Measurements from ENCODE around the gene MRAP.

DNA sequence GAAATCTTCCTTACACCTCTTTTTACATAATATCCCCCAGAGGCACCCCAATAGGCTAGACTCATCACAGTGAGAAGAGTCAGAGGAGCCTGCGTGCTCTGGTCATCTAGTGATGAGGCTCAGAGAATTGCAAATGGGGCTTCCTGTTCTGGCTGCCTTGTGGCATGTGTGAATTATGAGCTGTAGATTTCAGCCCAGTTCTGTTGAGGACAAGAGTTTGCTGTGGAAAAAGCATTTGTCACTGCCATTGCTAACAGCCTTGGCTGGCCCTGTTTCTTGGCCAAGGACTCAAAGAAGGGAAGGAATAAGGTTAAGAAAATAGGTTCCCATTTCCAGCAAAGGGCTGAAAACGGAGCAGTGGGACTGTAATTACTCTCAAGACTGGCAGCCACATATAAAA lies 30.7 kb downstream of the MRAP start:
- TF ChIP-seq, protein P1, sequence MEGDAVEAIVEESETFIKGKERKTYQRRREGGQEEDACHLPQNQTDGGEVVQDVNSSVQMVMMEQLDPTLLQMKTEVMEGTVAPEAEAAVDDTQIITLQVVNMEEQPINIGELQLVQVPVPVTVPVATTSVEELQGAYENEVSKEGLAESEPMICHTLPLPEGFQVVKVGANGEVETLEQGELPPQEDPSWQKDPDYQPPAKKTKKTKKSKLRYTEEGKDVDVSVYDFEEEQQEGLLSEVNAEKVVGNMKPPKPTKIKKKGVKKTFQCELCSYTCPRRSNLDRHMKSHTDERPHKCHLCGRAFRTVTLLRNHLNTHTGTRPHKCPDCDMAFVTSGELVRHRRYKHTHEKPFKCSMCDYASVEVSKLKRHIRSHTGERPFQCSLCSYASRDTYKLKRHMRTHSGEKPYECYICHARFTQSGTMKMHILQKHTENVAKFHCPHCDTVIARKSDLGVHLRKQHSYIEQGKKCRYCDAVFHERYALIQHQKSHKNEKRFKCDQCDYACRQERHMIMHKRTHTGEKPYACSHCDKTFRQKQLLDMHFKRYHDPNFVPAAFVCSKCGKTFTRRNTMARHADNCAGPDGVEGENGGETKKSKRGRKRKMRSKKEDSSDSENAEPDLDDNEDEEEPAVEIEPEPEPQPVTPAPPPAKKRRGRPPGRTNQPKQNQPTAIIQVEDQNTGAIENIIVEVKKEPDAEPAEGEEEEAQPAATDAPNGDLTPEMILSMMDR (IDR thresholded peaks at IDR 0.05): no peak
- TF ChIP-seq POLR2A (IDR thresholded peaks at IDR 0.05): no peak
